IPS-18a (cell line): Measurements from ENCODE around the gene FAM110A.

Experiments
- H3K27ac ChIP-seq: one replicate; pipeline ENCODE4 v1.5.1; 2013; ENCODE audit warnings: low read length
- H3K27me3 ChIP-seq: one replicate; pipeline ENCODE4 v1.6.1; 2013; ENCODE audit warnings: mild to moderate bottlenecking, low read length; ENCODE audit not compliant: control insufficient read depth, insufficient read depth
- H3K36me3 ChIP-seq: one replicate; pipeline ENCODE4 v1.6.1; 2013; ENCODE audit warnings: low read depth, low read length; ENCODE audit not compliant: control insufficient read depth
- H3K4me1 ChIP-seq: one replicate; pipeline ENCODE4 v1.6.1; 2013; ENCODE audit warnings: low read depth, low read length; ENCODE audit not compliant: control insufficient read depth
- H3K4me3 ChIP-seq: one replicate; pipeline ENCODE4 v1.5.1; 2013; ENCODE audit warnings: low read length
- H3K9ac ChIP-seq: one replicate; pipeline ENCODE4 v1.6.1; 2013; ENCODE audit warnings: mild to moderate bottlenecking, low read length, moderate library complexity
- H3K9me3 ChIP-seq: one replicate; pipeline ENCODE4 v1.6.1; 2013; ENCODE audit warnings: low read depth, low read length; ENCODE audit not compliant: control insufficient read depth

The FAM110A gene

GRCh38 chr20:815226-815625 lies 18.3 kb upstream of the FAM110A start:
- no peak overlapping the region for H3K27ac ChIP-seq
- H3K4me1 ChIP-seq: peaks cover 3% of the 10 kb centered on the region
- no peaks in the 10 kb centered on the region for H3K9me3 ChIP-seq
- no peak overlapping the region for H3K9ac ChIP-seq
- no peaks in the 10 kb centered on the region for H3K36me3 ChIP-seq
- H3K27me3 ChIP-seq: no peaks in the 10 kb centered on the region
- H3K4me3 ChIP-seq: no peak overlapping the region

GRCh38 chr20:815914-816606 lies 17.5 kb upstream of the FAM110A start:
- H3K9me3 ChIP-seq: no peaks in the 10 kb centered on the region
- no peaks in the 10 kb centered on the region for H3K27me3 ChIP-seq
- no peak overlapping the region for H3K4me3 ChIP-seq
- H3K4me1 ChIP-seq: peaks cover 3% of the 10 kb centered on the region
- no peak overlapping the region for H3K9ac ChIP-seq
- H3K36me3 ChIP-seq: no peaks in the 10 kb centered on the region
- no peak overlapping the region for H3K27ac ChIP-seq

- peaks cover 5% of the 10 kb centered on the region for H3K4me1 ChIP-seq
- H3K27ac ChIP-seq: no peak overlapping the region
- H3K27me3 ChIP-seq: no peaks in the 10 kb centered on the region
- no peaks in the 10 kb centered on the region for H3K36me3 ChIP-seq
- H3K9ac ChIP-seq: no peak overlapping the region
- no peak overlapping the region for H3K4me3 ChIP-seq
- no peaks in the 10 kb centered on the region for H3K9me3 ChIP-seq
Measured at GRCh38 chr20:818001-818664, 15.4 kb upstream of the FAM110A start.

- Histone ChIP-seq H3K27ac (no peak overlapping the region), H3K9ac (no peak overlapping the region), H3K36me3 (no peaks in the 10 kb centered on the region), H3K27me3 (no peaks in the 10 kb centered on the region), H3K4me1 (peaks cover 7% of the 10 kb centered on the region), H3K9me3 (no peaks in the 10 kb centered on the region), H3K4me3 (no peak overlapping the region)
Measured at GRCh38 chr20:819680-820322, 13.7 kb upstream of the FAM110A start.

GRCh38 chr20:820323-820953 lies 13.1 kb upstream of the FAM110A start:
- no peak overlapping the region for H3K4me3 ChIP-seq
- H3K27ac ChIP-seq: no peak overlapping the region
- H3K4me1 ChIP-seq: peaks cover 7% of the 10 kb centered on the region
- H3K9ac ChIP-seq: no peak overlapping the region
- no peaks in the 10 kb centered on the region for H3K36me3 ChIP-seq
- H3K27me3 ChIP-seq: no peaks in the 10 kb centered on the region
- no peaks in the 10 kb centered on the region for H3K9me3 ChIP-seq

GRCh38 chr20:821046-821730 lies 12.3 kb upstream of the FAM110A start:
- no peak overlapping the region for H3K9ac ChIP-seq
- no peaks in the 10 kb centered on the region for H3K36me3 ChIP-seq
- no peak overlapping the region for H3K4me3 ChIP-seq
- no peak overlapping the region for H3K27ac ChIP-seq
- H3K4me1 ChIP-seq: peaks cover 5% of the 10 kb centered on the region
- no peaks in the 10 kb centered on the region for H3K27me3 ChIP-seq
- H3K9me3 ChIP-seq: no peaks in the 10 kb centered on the region

- no peaks in the 10 kb centered on the region for H3K27me3 ChIP-seq
- no peak overlapping the region for H3K27ac ChIP-seq
- no peaks in the 10 kb centered on the region for H3K36me3 ChIP-seq
- no peak overlapping the region for H3K9ac ChIP-seq
- H3K9me3 ChIP-seq: no peaks in the 10 kb centered on the region
- H3K4me3 ChIP-seq: no peak overlapping the region
- peaks cover 5% of the 10 kb centered on the region for H3K4me1 ChIP-seq
Measured at GRCh38 chr20:821731-822065, 11.8 kb upstream of the FAM110A start.

- H3K4me1 ChIP-seq: peaks cover 5% of the 10 kb centered on the region
- H3K9me3 ChIP-seq: no peaks in the 10 kb centered on the region
- no peaks in the 10 kb centered on the region for H3K36me3 ChIP-seq
- H3K4me3 ChIP-seq: no peak overlapping the region
- H3K27ac ChIP-seq: no peak overlapping the region
- H3K9ac ChIP-seq: no peak overlapping the region
- H3K27me3 ChIP-seq: no peaks in the 10 kb centered on the region
Measured at GRCh38 chr20:822651-823573, 10.6 kb upstream of the FAM110A start.

GRCh38 chr20:823574-823902 lies 10.0 kb upstream of the FAM110A start:
- Histone ChIP-seq H3K36me3 (no peaks in the 10 kb centered on the region), H3K9ac (no peak overlapping the region)

GRCh38 chr20:824490-824889 lies 9.0 kb upstream of the FAM110A start:
- H3K36me3 ChIP-seq: no peaks in the 10 kb centered on the region

More at GRCh38 chr20:823574-823902, 10.0 kb upstream of the FAM110A start:
- Histone ChIP-seq H3K27ac (no peak overlapping the region), H3K9me3 (no peaks in the 10 kb centered on the region), H3K4me1 (peaks cover 5% of the 10 kb centered on the region), H3K4me3 (no peak overlapping the region), H3K27me3 (no peaks in the 10 kb centered on the region)

More at GRCh38 chr20:824490-824889, 9.0 kb upstream of the FAM110A start:
- Histone ChIP-seq H3K9me3 (no peaks in the 10 kb centered on the region), H3K4me1 (peaks cover 5% of the 10 kb centered on the region), H3K27ac (no peak overlapping the region), H3K27me3 (no peaks in the 10 kb centered on the region), H3K9ac (no peak overlapping the region), H3K4me3 (no peak overlapping the region)
